ENCODE results near the gene TK2.

TK2 gene

DNA sequence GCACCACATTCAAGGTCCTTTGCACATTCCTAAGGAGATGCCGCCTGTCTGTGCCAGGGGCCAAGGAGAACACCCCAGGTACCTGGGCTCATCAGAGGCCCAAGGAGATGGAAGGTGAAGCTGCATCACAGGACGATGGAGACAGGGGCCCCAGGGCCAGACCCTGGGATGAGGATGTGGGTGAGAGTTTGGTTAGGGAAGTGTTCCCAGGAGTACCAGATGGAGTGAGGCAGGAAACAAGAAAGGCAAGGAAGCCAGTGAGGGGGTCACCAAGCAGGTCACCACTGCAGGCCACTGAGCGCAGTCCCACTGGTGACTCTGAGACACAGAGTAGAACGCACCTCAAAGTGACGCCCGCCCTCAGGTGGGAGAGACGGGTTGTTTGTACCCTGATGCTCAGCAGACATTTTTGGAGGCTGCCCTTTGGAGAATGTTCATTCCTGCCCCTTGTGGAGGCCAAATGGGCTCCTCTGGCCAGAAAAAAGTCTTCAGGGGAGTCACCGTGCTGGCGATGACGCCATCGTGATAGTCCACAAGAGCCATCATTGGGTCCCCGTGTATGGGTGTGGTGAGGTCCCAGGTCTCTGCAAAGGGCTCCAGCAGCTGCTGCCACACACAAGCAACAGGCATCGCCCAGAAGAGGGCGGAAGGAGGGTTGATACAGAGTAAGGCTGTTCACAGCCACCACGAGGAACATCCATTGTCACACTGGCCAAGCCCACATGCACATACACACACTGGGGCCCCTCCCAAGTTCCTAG, 65.3 kb downstream of the TK2 start:
- Histone ChIP-seq H3K36me3 (ENCODE audit: control insufficient read depth, insufficient read depth, low read length) (no peaks in the 10 kb centered on the region), H3K4me3 (replicated peaks; ENCODE audit: low read depth, low read length) (no peak overlapping the region), H3K27me3 (replicated peaks; ENCODE audit: control insufficient read depth, insufficient read depth, low read length) (no peaks in the 10 kb centered on the region; the same call in 1 of the 2 replicates)
- TF ChIP-seq, protein P1, sequence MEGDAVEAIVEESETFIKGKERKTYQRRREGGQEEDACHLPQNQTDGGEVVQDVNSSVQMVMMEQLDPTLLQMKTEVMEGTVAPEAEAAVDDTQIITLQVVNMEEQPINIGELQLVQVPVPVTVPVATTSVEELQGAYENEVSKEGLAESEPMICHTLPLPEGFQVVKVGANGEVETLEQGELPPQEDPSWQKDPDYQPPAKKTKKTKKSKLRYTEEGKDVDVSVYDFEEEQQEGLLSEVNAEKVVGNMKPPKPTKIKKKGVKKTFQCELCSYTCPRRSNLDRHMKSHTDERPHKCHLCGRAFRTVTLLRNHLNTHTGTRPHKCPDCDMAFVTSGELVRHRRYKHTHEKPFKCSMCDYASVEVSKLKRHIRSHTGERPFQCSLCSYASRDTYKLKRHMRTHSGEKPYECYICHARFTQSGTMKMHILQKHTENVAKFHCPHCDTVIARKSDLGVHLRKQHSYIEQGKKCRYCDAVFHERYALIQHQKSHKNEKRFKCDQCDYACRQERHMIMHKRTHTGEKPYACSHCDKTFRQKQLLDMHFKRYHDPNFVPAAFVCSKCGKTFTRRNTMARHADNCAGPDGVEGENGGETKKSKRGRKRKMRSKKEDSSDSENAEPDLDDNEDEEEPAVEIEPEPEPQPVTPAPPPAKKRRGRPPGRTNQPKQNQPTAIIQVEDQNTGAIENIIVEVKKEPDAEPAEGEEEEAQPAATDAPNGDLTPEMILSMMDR (IDR thresholded peaks at IDR 0.05; ENCODE audit: insufficient read depth, low read length, poor library complexity, severe bottlenecking) = peak; percentile 15
- DNase-seq (ENCODE audit: extremely low read depth, insufficient read length) = no peak

- no peak overlapping the region for H3K4me3 ChIP-seq (replicated peaks; ENCODE audit: low read depth, low read length)
- peak; percentile 66 for DNase-seq (ENCODE audit: extremely low read depth, insufficient read length)
Measured at GRCh38 chr16:66483689-66484452, 66.1 kb downstream of the TK2 start.

DNA sequence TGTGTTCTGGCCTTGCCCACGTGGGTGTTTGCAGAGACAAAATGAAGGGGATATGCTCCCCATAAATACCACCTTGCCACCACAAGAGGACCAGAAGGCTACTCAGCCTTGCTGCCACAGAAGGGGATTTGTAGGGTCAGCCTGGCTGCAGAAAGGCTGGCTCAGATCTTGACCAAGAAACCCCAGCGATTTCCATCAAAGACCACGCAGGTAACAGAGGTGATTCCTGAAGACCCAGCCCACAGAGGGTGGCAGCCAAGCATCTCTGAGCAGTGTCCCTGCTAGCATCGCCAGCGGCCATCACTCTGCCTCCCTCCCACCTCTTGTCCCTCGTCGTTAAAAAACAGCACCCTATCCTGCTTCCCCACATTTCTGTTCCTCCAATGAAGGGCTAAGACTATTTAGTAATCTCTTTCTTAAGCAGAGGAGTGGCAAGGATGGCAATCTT, 68.0 kb downstream of the TK2 start:
- H3K27me3 ChIP-seq (replicated peaks; ENCODE audit: control insufficient read depth, insufficient read depth, low read length) = no peaks in the 10 kb centered on the region; the same call in 1 of the 2 replicates
- H3K36me3 ChIP-seq (ENCODE audit: control insufficient read depth, insufficient read depth, low read length) = no peaks in the 10 kb centered on the region
- DNase-seq (ENCODE audit: extremely low read depth, insufficient read length) = no peak
- TF ChIP-seq, protein P1 (IDR thresholded peaks at IDR 0.05; ENCODE audit: insufficient read depth, low read length, poor library complexity, severe bottlenecking) = no peak
- no peak overlapping the region for H3K4me3 ChIP-seq (replicated peaks; ENCODE audit: low read depth, low read length)

More at GRCh38 chr16:66483689-66484452, 66.1 kb downstream of the TK2 start:
- TF ChIP-seq, protein P1 (IDR thresholded peaks at IDR 0.05; ENCODE audit: insufficient read depth, low read length, poor library complexity, severe bottlenecking) = peak; percentile 99
- H3K27me3 ChIP-seq (replicated peaks; ENCODE audit: control insufficient read depth, insufficient read depth, low read length) = no peaks in the 10 kb centered on the region; the same call in 1 of the 2 replicates
- H3K36me3 ChIP-seq (ENCODE audit: control insufficient read depth, insufficient read depth, low read length) = no peaks in the 10 kb centered on the region

DNA sequence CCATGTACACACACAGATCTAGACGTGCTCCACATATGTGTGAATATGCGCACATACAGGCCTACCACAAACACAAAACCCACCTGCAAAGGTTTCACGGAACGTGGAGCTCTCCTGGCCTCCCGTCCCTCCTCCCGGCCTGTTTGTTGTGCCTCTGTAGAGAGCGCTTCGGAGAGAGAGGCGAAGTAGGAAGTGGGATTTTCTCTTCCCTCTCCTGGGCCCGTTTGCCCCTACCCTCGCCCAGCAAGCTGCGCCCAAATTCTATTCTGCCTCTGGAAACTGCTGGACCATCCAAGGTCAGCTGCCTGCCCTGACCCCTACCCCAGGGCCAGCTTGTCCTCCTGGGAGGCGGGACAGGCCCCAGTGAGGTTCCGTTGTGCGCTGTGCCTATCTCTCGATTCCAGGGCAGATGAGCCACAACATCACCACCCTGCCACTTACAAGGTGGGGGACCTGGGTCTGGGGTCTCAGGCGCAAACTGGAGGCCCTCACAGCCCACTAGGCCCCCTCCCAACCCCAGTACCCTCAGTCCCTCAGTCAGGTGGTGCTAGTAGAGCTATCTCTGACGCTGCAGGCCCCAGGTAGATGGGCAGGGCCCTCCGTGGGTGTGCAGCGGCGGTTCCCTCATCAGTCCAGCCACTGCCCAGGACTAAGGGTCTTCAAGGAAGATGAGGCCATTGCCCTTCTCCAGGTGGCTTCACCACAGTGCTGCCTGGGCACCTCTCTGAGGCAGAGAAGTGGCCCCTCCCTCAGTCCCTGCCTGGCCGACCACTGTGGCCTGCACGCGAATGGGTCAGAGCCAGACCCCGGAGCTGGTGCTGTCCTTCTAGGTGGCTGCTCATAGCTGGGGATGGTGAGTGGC, 68.6 kb downstream of the TK2 start:
- no peak overlapping the region for H3K4me3 ChIP-seq (replicated peaks; ENCODE audit: low read depth, low read length)
- DNase-seq (ENCODE audit: extremely low read depth, insufficient read length) = no peak
- H3K27me3 ChIP-seq (replicated peaks; ENCODE audit: control insufficient read depth, insufficient read depth, low read length) = no peaks in the 10 kb centered on the region; the same call in 1 of the 2 replicates
- no peaks in the 10 kb centered on the region for H3K36me3 ChIP-seq (ENCODE audit: control insufficient read depth, insufficient read depth, low read length)
- TF ChIP-seq, protein P1 (IDR thresholded peaks at IDR 0.05; ENCODE audit: insufficient read depth, low read length, poor library complexity, severe bottlenecking) = no peak

GRCh38 chr16:66480265-66481080, 69.4 kb downstream of the TK2 start:
- TF ChIP-seq, protein P1 (IDR thresholded peaks at IDR 0.05; ENCODE audit: insufficient read depth, low read length, poor library complexity, severe bottlenecking) = no peak
- Histone ChIP-seq H3K36me3 (ENCODE audit: control insufficient read depth, insufficient read depth, low read length) (no peaks in the 10 kb centered on the region), H3K4me3 (replicated peaks; ENCODE audit: low read depth, low read length) (no peak overlapping the region), H3K27me3 (replicated peaks; ENCODE audit: control insufficient read depth, insufficient read depth, low read length) (no peaks in the 10 kb centered on the region; the same call in 1 of the 2 replicates)
- no peak for DNase-seq (ENCODE audit: extremely low read depth, insufficient read length)

Data from GM06990 (cell line).